Gastrocnemius medialis (tissue), 4 donors: ENCODE measurements around the gene SERINC2.

ENCODE experiments used
- CTCF ChIP-seq, 5 experiments: fragments of 450-650 bp in 3 of 5; fragments of 200-600 bp in 2 of 5; sonication (generic) in 2 of 5; IDR thresholded peaks in 4 of 5; conservative IDR thresholded peaks in 1 of 5; 1 replicate in 4 of 5; 2 replicates in 1 of 5; pipeline ENCODE4 v1.5.1; 2016 to 2019; ENCODE audit warnings: antibody characterized with exemption in 5 of 5, mild to moderate bottlenecking in 3 of 5, moderate library complexity in 3 of 5
- POLR2A ChIP-seq, 2 donors: fragments of 450-650 bp; IDR thresholded peaks; one replicate each; pipeline ENCODE4 v1.6.1; 2017; ENCODE audit warnings: antibody characterized with exemption in 2 of 2, mild to moderate bottlenecking in 2 of 2, moderate library complexity in 2 of 2

DNA sequence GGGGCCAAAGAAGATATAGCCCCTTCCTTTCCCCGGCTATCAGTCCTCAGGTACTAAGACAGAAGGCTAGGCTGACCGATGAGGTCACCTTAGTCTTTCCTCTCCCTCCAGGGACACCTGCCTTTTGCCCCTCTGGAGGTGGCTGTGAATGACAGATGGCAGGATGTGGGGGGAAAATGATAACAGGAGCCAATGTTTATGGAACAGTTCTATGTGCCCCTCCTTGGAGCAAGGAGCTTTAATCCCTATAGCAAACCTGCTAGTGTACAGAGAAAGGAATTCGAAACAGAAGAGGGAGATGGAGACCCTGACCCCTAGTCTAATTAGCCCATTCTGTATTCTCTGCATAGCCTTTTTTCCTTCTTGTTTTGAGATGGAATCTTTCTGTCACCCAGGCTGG lies 28.1 kb downstream of the SERINC2 start:
- TF ChIP-seq POLR2A (IDR thresholded peaks at IDR 0.05), result no peak
- TF ChIP-seq CTCF (IDR thresholded peaks at IDR 0.05 in 4 of 5, conservative IDR thresholded peaks at IDR 0.05 in 1 of 5), result no peak
